ENCODE results near the gene MORF4L2.

The MORF4L2 gene

GRCh38 chrX:103699243-103699642 is 12.7 kb upstream of the MORF4L2 start:
- no peak for DNase-seq (ENCODE audit: low spot score)
- in situ Hi-C loops (cut with MboI; ENCODE audit: low pct_unique_long_range_greater_than_20kb, low sequenced_read_pairs, unreplicated experiment), result no loop called here
- TF ChIP-seq, protein P1, sequence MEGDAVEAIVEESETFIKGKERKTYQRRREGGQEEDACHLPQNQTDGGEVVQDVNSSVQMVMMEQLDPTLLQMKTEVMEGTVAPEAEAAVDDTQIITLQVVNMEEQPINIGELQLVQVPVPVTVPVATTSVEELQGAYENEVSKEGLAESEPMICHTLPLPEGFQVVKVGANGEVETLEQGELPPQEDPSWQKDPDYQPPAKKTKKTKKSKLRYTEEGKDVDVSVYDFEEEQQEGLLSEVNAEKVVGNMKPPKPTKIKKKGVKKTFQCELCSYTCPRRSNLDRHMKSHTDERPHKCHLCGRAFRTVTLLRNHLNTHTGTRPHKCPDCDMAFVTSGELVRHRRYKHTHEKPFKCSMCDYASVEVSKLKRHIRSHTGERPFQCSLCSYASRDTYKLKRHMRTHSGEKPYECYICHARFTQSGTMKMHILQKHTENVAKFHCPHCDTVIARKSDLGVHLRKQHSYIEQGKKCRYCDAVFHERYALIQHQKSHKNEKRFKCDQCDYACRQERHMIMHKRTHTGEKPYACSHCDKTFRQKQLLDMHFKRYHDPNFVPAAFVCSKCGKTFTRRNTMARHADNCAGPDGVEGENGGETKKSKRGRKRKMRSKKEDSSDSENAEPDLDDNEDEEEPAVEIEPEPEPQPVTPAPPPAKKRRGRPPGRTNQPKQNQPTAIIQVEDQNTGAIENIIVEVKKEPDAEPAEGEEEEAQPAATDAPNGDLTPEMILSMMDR (IDR thresholded peaks at IDR 0.05; ENCODE audit: extremely low read depth, insufficient read depth, missing control alignments), result no peak

GRCh38 chrX:103697687-103698086 is 11.2 kb upstream of the MORF4L2 start:
- no peak for DNase-seq (ENCODE audit: low spot score)
- TF ChIP-seq, protein P1 (IDR thresholded peaks at IDR 0.05; ENCODE audit: extremely low read depth, insufficient read depth, missing control alignments), result no peak
- in situ Hi-C loops (cut with MboI; ENCODE audit: low pct_unique_long_range_greater_than_20kb, low sequenced_read_pairs, unreplicated experiment), result no loop called here

- TF ChIP-seq, protein P1 (IDR thresholded peaks at IDR 0.05; ENCODE audit: extremely low read depth, insufficient read depth, missing control alignments), result no peak
- in situ Hi-C loops (cut with MboI; ENCODE audit: low pct_unique_long_range_greater_than_20kb, low sequenced_read_pairs, unreplicated experiment), result no loop called here
- no peak for DNase-seq (ENCODE audit: low spot score)
Observed at GRCh38 chrX:103691059-103691458, 4.6 kb upstream of the MORF4L2 start.

- peak; percentile 37 for DNase-seq (ENCODE audit: low spot score)
- TF ChIP-seq, protein P1 (IDR thresholded peaks at IDR 0.05; ENCODE audit: extremely low read depth, insufficient read depth, missing control alignments), result peak; percentile 65
- in situ Hi-C loops (cut with MboI; ENCODE audit: low pct_unique_long_range_greater_than_20kb, low sequenced_read_pairs, unreplicated experiment), result no loop called here
Observed at GRCh38 chrX:103688946-103689345, 2.4 kb upstream of the MORF4L2 start.

DNA sequence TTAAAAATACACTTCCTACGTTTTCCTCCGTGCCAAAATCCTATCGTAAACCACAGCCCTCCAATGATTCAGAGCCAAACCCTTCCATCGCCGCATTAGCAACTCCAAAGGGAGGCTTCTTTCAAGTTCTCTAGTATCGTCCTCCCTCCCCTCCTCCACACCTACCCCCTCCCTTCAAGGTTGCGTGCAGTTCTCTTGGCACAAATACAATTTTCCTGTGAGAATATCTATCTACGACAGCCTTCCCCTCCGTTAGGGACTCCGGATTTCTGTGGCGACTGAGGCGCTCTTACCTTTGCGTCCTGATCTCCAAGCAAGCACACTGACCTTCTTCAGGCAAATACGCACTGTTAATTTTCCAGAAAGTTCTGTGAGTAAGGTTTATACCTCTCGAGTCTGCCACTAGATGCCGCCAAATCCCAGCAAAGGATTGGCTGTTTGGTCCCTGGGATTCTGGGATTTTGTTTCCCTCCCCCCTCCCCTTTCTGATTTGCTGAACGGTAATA is 1.2 kb upstream of the MORF4L2 start:
- in situ Hi-C loops (cut with MboI; ENCODE audit: low pct_unique_long_range_greater_than_20kb, low sequenced_read_pairs, unreplicated experiment), result no loop called here
- peak; percentile 21 for DNase-seq (ENCODE audit: low spot score)
- TF ChIP-seq, protein P1 (IDR thresholded peaks at IDR 0.05; ENCODE audit: extremely low read depth, insufficient read depth, missing control alignments), result peak; percentile 56

GRCh38 chrX:103687073-103687695 is 685 bp upstream of the MORF4L2 start:
- DNase-seq (ENCODE audit: low spot score), result peak; percentile 53
- TF ChIP-seq, protein P1 (IDR thresholded peaks at IDR 0.05; ENCODE audit: extremely low read depth, insufficient read depth, missing control alignments), result peak; percentile 48
- in situ Hi-C loops (cut with MboI; ENCODE audit: low pct_unique_long_range_greater_than_20kb, low sequenced_read_pairs, unreplicated experiment), result no loop called here

Data from GM13977 (cell line).